PC-9 (cell line): ENCODE measurements around the gene STK31. TPM values are rescaled to one million over a fixed set of nuclear protein-coding genes. Genes with fewer than 3 reads are reported as not detected.

Experiments
- BruUV-seq: library from RNA; stranded (reverse); fragments of 400-500 nt; replicated peaks from 2 replicates; lab custom pipeline; 2021; lab: Mats Ljungman, UMichigan
- CTCF ChIA-PET: fragments of 300-600 bp; sonication (Branson Sonifier 250); formaldehyde crosslinking; loops from one replicate; lab custom pipeline; 2022; ENCODE audit warnings: antibody characterized with exemption; lab: Charles Lee
- POLR2A ChIA-PET: fragments of 300-600 bp; sonication (Branson Sonifier 250); formaldehyde crosslinking; loops from one replicate; lab custom pipeline; 2022; ENCODE audit warnings: antibody characterized with exemption; ENCODE audit not compliant: unreplicated experiment; lab: Charles Lee
- DNase-seq, 2 experiments: peaks; one replicate each; pipeline versions ENCODE4 v3.0.0 to v3.0.0-alpha.2; 2015 to 2022; ENCODE audit warnings: mixed read lengths in 1 of 2
- H2AFZ ChIP-seq: fragments of 200-600 bp; sonication (generic); 2 replicates; pipeline ENCODE4 v1.8.1; 2017; ENCODE audit warnings: antibody characterized with exemption
- H3F3A ChIP-seq: fragments of 200-600 bp; sonication (generic); 2 replicates; pipeline ENCODE4 v1.8.1; 2017; ENCODE audit warnings: antibody characterized with exemption, mild to moderate bottlenecking, low read depth; ENCODE audit not compliant: insufficient read depth
- H3K27ac ChIP-seq: fragments of 200-600 bp; sonication (generic); 2 replicates; pipeline ENCODE4 v1.6.1; 2016; ENCODE audit warnings: mixed run types
- H3K27me3 ChIP-seq: fragments of 200-600 bp; sonication (generic); 2 replicates; pipeline ENCODE4 v1.6.1; 2016; ENCODE audit warnings: low read depth, mixed run types; ENCODE audit not compliant: insufficient read depth
- H3K36me3 ChIP-seq: fragments of 200-600 bp; sonication (generic); 2 replicates; pipeline ENCODE4 v1.6.1; 2016; ENCODE audit warnings: low read depth, mixed run types
- H3K4me1 ChIP-seq: fragments of 200-600 bp; sonication (generic); replicated peaks from 2 replicates; pipeline ENCODE4 v1.6.1; 2016; ENCODE audit warnings: mixed run types; ENCODE audit not compliant: insufficient read depth
- H3K4me2 ChIP-seq: fragments of 200-600 bp; sonication (generic); 2 replicates; pipeline ENCODE4 v1.6.1; 2017; ENCODE audit warnings: mixed run types
- H3K4me3 ChIP-seq: fragments of 200-600 bp; sonication (generic); 2 replicates; pipeline ENCODE4 v1.6.1; 2016; ENCODE audit warnings: mixed run types
- H3K79me2 ChIP-seq: fragments of 200-600 bp; sonication (generic); 2 replicates; pipeline ENCODE4 v1.6.1; 2017; ENCODE audit warnings: low read depth, mixed run types
- H3K9me2 ChIP-seq: fragments of 200-600 bp; sonication (generic); 2 replicates; pipeline ENCODE4 v1.8.1; 2017; ENCODE audit warnings: mild to moderate bottlenecking; ENCODE audit not compliant: insufficient read depth
- H3K9me3 ChIP-seq: fragments of 200-600 bp; sonication (generic); 2 replicates; pipeline ENCODE4 v1.8.1; 2016; ENCODE audit warnings: low read depth; ENCODE audit not compliant: insufficient read depth
- H4K20me1 ChIP-seq: fragments of 200-600 bp; sonication (generic); 2 replicates; pipeline ENCODE4 v1.8.1; 2017; ENCODE audit not compliant: insufficient read depth
- CTCF ChIP-seq: fragments of 200-600 bp; sonication (generic); conservative IDR thresholded peaks from 2 replicates; pipeline ENCODE4 v1.6.1; 2017; ENCODE audit warnings: mixed run types, antibody characterized with exemption, mild to moderate bottlenecking, moderate library complexity
- EZH2 ChIP-seq: fragments of 200-600 bp; sonication (generic); IDR thresholded peaks from 2 replicates; pipeline ENCODE4 v1.8.0; 2017; ENCODE audit warnings: antibody characterized with exemption, low read depth
- intact Hi-C: fragments of 100-400 bp; cut with micrococcal nuclease; formaldehyde crosslinking; loops from one replicate; pipeline ENCODE4 v1.10.0; 2022; ENCODE audit not compliant: unreplicated experiment
- total RNA-seq: library from RNA; stranded (reverse); gene quantifications from 2 replicates; pipeline ENCODE4 v1.2.3, GENCODE V29; 2021

The STK31 gene
- total RNA-seq, 1 experiment from 2014 or later: 0.57 TPM

GRCh38 chr7:23712368-23713284, 2.6 kb downstream of the STK31 start:
- Histone ChIP-seq H3K4me1 (peaks cover 22% of the 10 kb centered on the region), H3K4me3 (no peak overlapping the region), H3F3A (peaks cover 5% of the 10 kb centered on the region; the same call in 1 of the 2 replicates), H4K20me1 (no peaks in the 10 kb centered on the region), H3K27me3 (no peaks in the 10 kb centered on the region), H3K4me2 (peak overlapping the region; percentile 22), H3K9me2 (no peaks in the 10 kb centered on the region), H3K79me2 (no peaks in the 10 kb centered on the region), H3K27ac (no peak overlapping the region), H3K9me3 (no peaks in the 10 kb centered on the region; the same call in 1 of the 2 replicates), H3K36me3 (no peaks in the 10 kb centered on the region), H2AFZ (no peak overlapping the region)
- CTCF ChIA-PET: interaction anchor here (0.5 to 1.3 kb wide), 11 partner anchors 15 to 1386 kb away, joined by 3 to 21 read pairs (median 3); no protein-coding TSS in a partner anchor
- TF ChIP-seq CTCF: peak; percentile 95
- TF ChIP-seq EZH2: no peak
- BruUV-seq: no TSS peak
- intact Hi-C loops: loop anchor here (1.0 to 10.0 kb wide), 10 partner anchors 21 to 1386 kb away; partner anchors contain the start of gene IGF2BP3
- peak in 1 of 2 experiments; percentile 71 for DNase-seq
- POLR2A ChIA-PET: interaction anchor here (0.6 kb wide), 4 partner anchors 181 to 1758 kb away, joined by 3 to 7 read pairs (median 4); no protein-coding TSS in a partner anchor

GRCh38 chr7:23713285-23714149, 3.5 kb downstream of the STK31 start:
- Histone ChIP-seq H4K20me1 (no peaks in the 10 kb centered on the region), H3K79me2 (no peaks in the 10 kb centered on the region), H3K27me3 (no peaks in the 10 kb centered on the region), H3K4me2 (peak overlapping the region; percentile 22; the same call in 1 of the 2 replicates), H3K27ac (no peak overlapping the region), H3F3A (peaks cover 5% of the 10 kb centered on the region; the same call in 1 of the 2 replicates), H3K4me3 (no peak overlapping the region), H3K36me3 (no peaks in the 10 kb centered on the region), H3K9me3 (no peaks in the 10 kb centered on the region; the same call in 1 of the 2 replicates), H3K4me1 (peaks cover 22% of the 10 kb centered on the region), H2AFZ (no peak overlapping the region), H3K9me2 (no peaks in the 10 kb centered on the region)
- CTCF ChIA-PET: interaction anchor here (0.5 to 1.3 kb wide), 8 partner anchors 17 to 1385 kb away, joined by 3 to 6 read pairs (median 4); no protein-coding TSS in a partner anchor
- intact Hi-C loops: loop anchor here (1.0 to 10.0 kb wide), 5 partner anchors 22 to 1189 kb away; partner anchors contain the start of gene IGF2BP3
- peak; percentile 48 to 93 for DNase-seq
- POLR2A ChIA-PET: interaction anchor here (0.6 to 0.7 kb wide), 8 partner anchors 47 to 1759 kb away, joined by 3 to 7 read pairs (median 4); partner anchors contain the start of gene PALS2
- no peak for TF ChIP-seq EZH2
- TF ChIP-seq CTCF: no peak
- BruUV-seq: no TSS peak
